Measurements from ENCODE around the gene BLTP3A. TPM values are rescaled to one million over a fixed set of nuclear protein-coding genes. Genes with fewer than 3 reads are reported as not detected.
"Not testable (repeated sequence)": the region's sequence is repeated elsewhere in the genome, so short reads cannot be mapped to it uniquely, and the experiment has no call there.

Gene BLTP3A
- total RNA-seq, 1 experiment from 2014 or later: 20.2 TPM

GRCh38 chr6:34760108-34760507 is 31.8 kb upstream of the BLTP3A start:
- ATAC-seq: no peak
- Histone ChIP-seq H3K27me3 (ENCODE audit: control insufficient read depth, insufficient read depth, low read length) (no peaks in the 10 kb centered on the region), H3K9me3 (ENCODE audit: control insufficient read depth, insufficient read depth, low read depth, low read length) (no peaks in the 10 kb centered on the region), H3K4me3 (ENCODE audit: low read depth in 2 of 2, low read length in 2 of 2) (no peak overlapping the region), H3K36me3 (ENCODE audit: control insufficient read depth, insufficient read depth, low read length) (peaks cover 18% of the 10 kb centered on the region), H3K4me1 (ENCODE audit: control insufficient read depth, insufficient read depth, low read length) (no peaks in the 10 kb centered on the region), H3K27ac (ENCODE audit: low read length) (no peak overlapping the region)
- no TSS peak for BruUV-seq (replicated peaks)
- in situ Hi-C loops (cut with HindIII; ENCODE audit: low pct_unique_long_range_greater_than_20kb, low sequenced_read_pairs): no loop called here
- intact Hi-C loops (cut with micrococcal nuclease; ENCODE audit: unreplicated experiment): no loop called here
- ChIA-PET POLR2A (no interaction called here), CTCF (interaction anchor here (0.7 kb wide), 1 partner anchor 42 kb away, joined by 6 read pairs; no protein-coding TSS in a partner anchor)
- TF ChIP-seq SIN3A (IDR thresholded peaks at IDR 0.05; ENCODE audit: borderline replicate concordance, insufficient read depth, low read depth, low read length) (no peak), REST (IDR thresholded peaks at IDR 0.05; ENCODE audit: insufficient read depth in 1 of 2, low read depth in 2 of 2, low read length in 1 of 2) (no peak), CTCF (IDR thresholded peaks at IDR 0.05) (no peak), TCF7L2 (IDR thresholded peaks at IDR 0.05; ENCODE audit: low read depth, low read length) (no peak), POLR2AphosphoS5 (IDR thresholded peaks at IDR 0.05; ENCODE audit: low read depth, low read length) (no peak)
- DNase-seq (ENCODE audit: low read depth, low spot score): no peak

- BruUV-seq (replicated peaks); DNase-seq (ENCODE audit: low read depth, low spot score): not testable (repeated sequence)
These were observed 30.2 kb upstream of the BLTP3A start for GRCh38 chr6:34761681-34762080.

GRCh38 chr6:34768148-34768547 is 23.7 kb upstream of the BLTP3A start:
- ChIA-PET POLR2A (no interaction called here), CTCF (no interaction called here)
- DNase-seq (ENCODE audit: low read depth, low spot score) (no peak), ATAC-seq (no peak)
- H3K4me1 ChIP-seq (ENCODE audit: control insufficient read depth, insufficient read depth, low read length): no peaks in the 10 kb centered on the region
- BruUV-seq (replicated peaks): no TSS peak
- peaks cover 45% of the 10 kb centered on the region for H3K36me3 ChIP-seq (ENCODE audit: control insufficient read depth, insufficient read depth, low read length)
- in situ Hi-C loops (cut with HindIII; ENCODE audit: low pct_unique_long_range_greater_than_20kb, low sequenced_read_pairs) (no loop called here), intact Hi-C loops (cut with micrococcal nuclease; ENCODE audit: unreplicated experiment) (no loop called here)
- no peaks in the 10 kb centered on the region for H3K27me3 ChIP-seq (ENCODE audit: control insufficient read depth, insufficient read depth, low read length)
- H3K27ac ChIP-seq (ENCODE audit: low read length): no peak overlapping the region
- no peak for TF ChIP-seq REST (IDR thresholded peaks at IDR 0.05; ENCODE audit: insufficient read depth in 1 of 2, low read depth in 2 of 2, low read length in 1 of 2)
- no peak for TF ChIP-seq POLR2AphosphoS5 (IDR thresholded peaks at IDR 0.05; ENCODE audit: low read depth, low read length)
- TF ChIP-seq SIN3A (IDR thresholded peaks at IDR 0.05; ENCODE audit: borderline replicate concordance, insufficient read depth, low read depth, low read length): no peak
- no peak for TF ChIP-seq TCF7L2 (IDR thresholded peaks at IDR 0.05; ENCODE audit: low read depth, low read length)
- no peak for TF ChIP-seq CTCF (IDR thresholded peaks at IDR 0.05)
- H3K9me3 ChIP-seq (ENCODE audit: control insufficient read depth, insufficient read depth, low read depth, low read length): no peaks in the 10 kb centered on the region
- no peak overlapping the region for H3K4me3 ChIP-seq (ENCODE audit: low read depth in 2 of 2, low read length in 2 of 2)

More at GRCh38 chr6:34761681-34762080, 30.2 kb upstream of the BLTP3A start:
- in situ Hi-C loops (cut with HindIII; ENCODE audit: low pct_unique_long_range_greater_than_20kb, low sequenced_read_pairs); intact Hi-C loops (cut with micrococcal nuclease; ENCODE audit: unreplicated experiment); ATAC-seq; H3K27me3 ChIP-seq (ENCODE audit: control insufficient read depth, insufficient read depth, low read length); H3K9me3 ChIP-seq (ENCODE audit: control insufficient read depth, insufficient read depth, low read depth, low read length); CTCF ChIA-PET; H3K4me1 ChIP-seq (ENCODE audit: control insufficient read depth, insufficient read depth, low read length); H3K27ac ChIP-seq (ENCODE audit: low read length); H3K4me3 ChIP-seq (ENCODE audit: low read depth in 2 of 2, low read length in 2 of 2): not testable (repeated sequence)
- POLR2A ChIA-PET: interaction anchor here (0.7 kb wide), 1 partner anchor 135 kb away, joined by 3 read pairs; no protein-coding TSS in a partner anchor
- peaks cover 20% of the 10 kb centered on the region for H3K36me3 ChIP-seq (ENCODE audit: control insufficient read depth, insufficient read depth, low read length)

Data from Panc1 (cell line).